GM18870 (cell line): ENCODE measurements around the gene LENG8.
"Not testable (repeated sequence)": the region's sequence is repeated elsewhere in the genome, so short reads cannot be mapped to it uniquely, and the experiment has no call there.

Experiments
- ATAC-seq: cut with Tn5 transposase; IDR thresholded peaks from one replicate; pipeline ENCODE4 v1.9.1; 2021; ENCODE audit warnings: moderate library complexity; ENCODE audit not compliant: unreplicated experiment

Gene LENG8

GRCh38 chr19:54509200-54509940, 60.4 kb downstream of the LENG8 start:
- ATAC-seq: not testable (repeated sequence)
